ENCODE results near the gene CDK5R2. TPM values are rescaled to one million over a fixed set of nuclear protein-coding genes. Genes with fewer than 3 reads are reported as not detected.

CDK5R2 gene
- total RNA-seq, 2 donors from 2014 or later = not detected

- H3K4me1 ChIP-seq (ENCODE audit: control insufficient read depth in 1 of 2, low read depth in 2 of 2) = peaks cover 17 to 24% of the 10 kb centered on the region in 2 donors
- no peak overlapping the region for H3K27ac ChIP-seq
- H3K36me3 ChIP-seq = no peaks in the 10 kb centered on the region
- ATAC-seq (ENCODE audit: insufficient number of reproducible peaks, low FRiP score, low read depth) (no peak), DNase-seq (ENCODE audit: low spot score) (no peak)
- TF ChIP-seq CTCF (IDR thresholded peaks at IDR 0.05) = no peak
- no peak overlapping the region for H3K4me3 ChIP-seq
- H3K9me3 ChIP-seq = no peaks in the 10 kb centered on the region
- H3K27me3 ChIP-seq (replicated peaks; ENCODE audit: insufficient read depth) = peaks cover 48% of the 10 kb centered on the region
These were observed 29.2 kb downstream of the CDK5R2 start for GRCh38 chr2:218988650-218989049.

- TF ChIP-seq CTCF (IDR thresholded peaks at IDR 0.05) = no peak
- H3K27me3 ChIP-seq (replicated peaks; ENCODE audit: insufficient read depth) = peaks cover 41% of the 10 kb centered on the region
- no peak for ATAC-seq (ENCODE audit: insufficient number of reproducible peaks, low FRiP score, low read depth)
- no peak overlapping the region for H3K27ac ChIP-seq
- H3K9me3 ChIP-seq = no peaks in the 10 kb centered on the region
- no peaks in the 10 kb centered on the region for H3K36me3 ChIP-seq
- H3K4me1 ChIP-seq (ENCODE audit: control insufficient read depth in 1 of 2, low read depth in 2 of 2) = peaks cover 9 to 18% of the 10 kb centered on the region in 2 donors
- H3K4me3 ChIP-seq = no peak overlapping the region
- DNase-seq (ENCODE audit: low spot score) = no peak
These were observed 30.6 kb downstream of the CDK5R2 start for GRCh38 chr2:218990052-218990451.

- no peak for TF ChIP-seq CTCF (IDR thresholded peaks at IDR 0.05)
- H3K27me3 ChIP-seq (replicated peaks; ENCODE audit: insufficient read depth) = peaks cover 38% of the 10 kb centered on the region
- H3K27ac ChIP-seq = no peak overlapping the region
- DNase-seq (ENCODE audit: low spot score) (no peak), ATAC-seq (ENCODE audit: insufficient number of reproducible peaks, low FRiP score, low read depth) (no peak)
- H3K9me3 ChIP-seq = no peaks in the 10 kb centered on the region
- no peaks in the 10 kb centered on the region for H3K36me3 ChIP-seq
- H3K4me1 ChIP-seq (ENCODE audit: control insufficient read depth in 1 of 2, low read depth in 2 of 2) = peaks cover 9 to 18% of the 10 kb centered on the region in 2 donors
- no peak overlapping the region for H3K4me3 ChIP-seq
These were observed 31.1 kb downstream of the CDK5R2 start for GRCh38 chr2:218990612-218991011.

- no peak for TF ChIP-seq CTCF (IDR thresholded peaks at IDR 0.05)
- ATAC-seq (ENCODE audit: insufficient number of reproducible peaks, low FRiP score, low read depth) = no peak
- no peaks in the 10 kb centered on the region for H3K9me3 ChIP-seq
- no peak overlapping the region for H3K27ac ChIP-seq
- no peaks in the 10 kb centered on the region for H3K36me3 ChIP-seq
- H3K4me3 ChIP-seq = no peak overlapping the region
- peaks cover 9 to 25% of the 10 kb centered on the region in 2 donors for H3K4me1 ChIP-seq (ENCODE audit: control insufficient read depth in 1 of 2, low read depth in 2 of 2)
- H3K27me3 ChIP-seq (replicated peaks; ENCODE audit: insufficient read depth) = peaks cover 32% of the 10 kb centered on the region
- no peak for DNase-seq (ENCODE audit: low spot score)
These were observed 32.3 kb downstream of the CDK5R2 start for GRCh38 chr2:218991674-218992168.

GRCh38 chr2:218992196-218992595 lies 32.7 kb downstream of the CDK5R2 start:
- Histone ChIP-seq H3K9me3 (no peaks in the 10 kb centered on the region), H3K27ac (no peak overlapping the region), H3K36me3 (no peaks in the 10 kb centered on the region), H3K4me3 (no peak overlapping the region), H3K4me1 (ENCODE audit: control insufficient read depth in 1 of 2, low read depth in 2 of 2) (peaks cover 9 to 25% of the 10 kb centered on the region in 2 donors), H3K27me3 (replicated peaks; ENCODE audit: insufficient read depth) (peaks cover 27% of the 10 kb centered on the region)
- TF ChIP-seq CTCF (IDR thresholded peaks at IDR 0.05) = no peak
- ATAC-seq (ENCODE audit: insufficient number of reproducible peaks, low FRiP score, low read depth) (no peak), DNase-seq (ENCODE audit: low spot score) (no peak)

Measured in thoracic aorta (tissue), 2 donors.